ENCODE data around the gene OR6B2.

GRCh38 chr2:240030379-240031094 is at the start of gene OR6B2:
- no peak for TF ChIP-seq SMC3 (conservative IDR thresholded peaks at IDR 0.05; ENCODE audit: poor library complexity)
- no peak for TF ChIP-seq CTCF (IDR thresholded peaks at IDR 0.05; ENCODE audit: poor library complexity, severe bottlenecking)
- TF ChIP-seq EP300 (conservative IDR thresholded peaks at IDR 0.05; ENCODE audit: poor library complexity, severe bottlenecking) = no peak
- no peak for TF ChIP-seq POLR2AphosphoS5 (IDR thresholded peaks at IDR 0.05)
- no peak for TF ChIP-seq EZH2 (IDR thresholded peaks at IDR 0.05; ENCODE audit: borderline replicate concordance, insufficient read depth, low read length, poor library complexity, severe bottlenecking)

All from neural cell (in vitro differentiated cells).